NCI-H524 treated with DMSO at 0.1 percent for 48 hours (cell line): ENCODE results near the gene ZNF648.
"Not testable (repeated sequence)": the region's sequence is repeated elsewhere in the genome, so short reads cannot be mapped to it uniquely, and the experiment has no call there.

Source experiments
- DNase-seq: peaks from one replicate; lab custom pipeline; 2025; lab: John Stamatoyannopoulos, UW

ZNF648 gene

GRCh38 chr1:182061594-182061993 is at the start of gene ZNF648:
Gene ZNF648, minus strand, starts transcription at chr1:182061712. Its CDS starts 3,702 bp downstream, at chr1:182058010.
- DNase-seq = no peak

GRCh38 chr1:182110635-182111034 is 49.1 kb upstream of the ZNF648 start:
- DNase-seq = no peak

- no peak for DNase-seq
These were observed 48.3 kb upstream of the ZNF648 start for GRCh38 chr1:182109771-182110170.

- DNase-seq = no peak
These were observed 45.7 kb upstream of the ZNF648 start for GRCh38 chr1:182107209-182107608.

GRCh38 chr1:182102043-182102416 is 40.5 kb upstream of the ZNF648 start:
- no peak for DNase-seq

GRCh38 chr1:182101415-182102042 is 40.0 kb upstream of the ZNF648 start:
- DNase-seq = no peak

GRCh38 chr1:182098301-182098700 is 36.8 kb upstream of the ZNF648 start:
- DNase-seq = no peak

- DNase-seq = no peak
These were observed 34.4 kb upstream of the ZNF648 start for GRCh38 chr1:182095946-182096345.

GRCh38 chr1:182094514-182095005 is 33.0 kb upstream of the ZNF648 start:
- DNase-seq = not testable (repeated sequence)

GRCh38 chr1:182093781-182094180 is 32.3 kb upstream of the ZNF648 start:
- no peak for DNase-seq

GRCh38 chr1:182092336-182092735 is 30.8 kb upstream of the ZNF648 start:
- no peak for DNase-seq

GRCh38 chr1:182091083-182091482 is 29.6 kb upstream of the ZNF648 start:
- DNase-seq = no peak

GRCh38 chr1:182087719-182088350 is 26.3 kb upstream of the ZNF648 start:
- DNase-seq = no peak

GRCh38 chr1:182087304-182087703 is 25.8 kb upstream of the ZNF648 start:
- no peak for DNase-seq

- DNase-seq = no peak
These were observed 25.1 kb upstream of the ZNF648 start for GRCh38 chr1:182086620-182087019.

- no peak for DNase-seq
These were observed 24.6 kb upstream of the ZNF648 start for GRCh38 chr1:182086136-182086535.

GRCh38 chr1:182085726-182086125 is 24.2 kb upstream of the ZNF648 start:
- no peak for DNase-seq

GRCh38 chr1:182084487-182085316 is 23.2 kb upstream of the ZNF648 start:
- peak; percentile 15 for DNase-seq

- DNase-seq = no peak
These were observed 22.5 kb upstream of the ZNF648 start for GRCh38 chr1:182083851-182084486.

- peak; percentile 28 for DNase-seq
These were observed 19.6 kb upstream of the ZNF648 start for GRCh38 chr1:182080955-182081582.

GRCh38 chr1:182080040-182080439 is 18.5 kb upstream of the ZNF648 start:
- DNase-seq = no peak

- no peak for DNase-seq
These were observed 10.4 kb upstream of the ZNF648 start for GRCh38 chr1:182071924-182072323.
